ENCODE measurements around the gene CELF1.
"Not testable (repeated sequence)": the region's sequence is repeated elsewhere in the genome, so short reads cannot be mapped to it uniquely, and the experiment has no call there.

CELF1 gene

DNA sequence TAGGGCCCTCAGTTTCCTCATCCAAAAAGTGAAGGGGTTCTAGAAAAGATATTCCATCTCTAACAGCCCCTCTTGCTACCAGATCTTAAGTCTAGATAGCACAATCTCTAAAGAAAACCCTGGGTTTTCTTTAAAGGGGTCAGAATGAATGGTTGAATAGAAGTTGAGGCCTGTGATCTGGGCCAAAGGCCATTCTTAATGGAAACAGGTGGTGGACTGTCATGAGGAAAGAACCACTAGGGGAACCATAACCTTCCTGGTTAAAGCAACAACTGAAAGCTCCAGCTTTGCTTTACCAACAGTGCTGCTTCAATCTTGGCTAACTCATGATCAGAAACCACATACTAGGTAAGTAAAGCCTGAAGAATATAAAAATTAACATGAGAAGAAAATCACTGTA is 1.8 kb downstream of the CELF1 start:
- FAIRE-seq = peak; percentile 56

DNA sequence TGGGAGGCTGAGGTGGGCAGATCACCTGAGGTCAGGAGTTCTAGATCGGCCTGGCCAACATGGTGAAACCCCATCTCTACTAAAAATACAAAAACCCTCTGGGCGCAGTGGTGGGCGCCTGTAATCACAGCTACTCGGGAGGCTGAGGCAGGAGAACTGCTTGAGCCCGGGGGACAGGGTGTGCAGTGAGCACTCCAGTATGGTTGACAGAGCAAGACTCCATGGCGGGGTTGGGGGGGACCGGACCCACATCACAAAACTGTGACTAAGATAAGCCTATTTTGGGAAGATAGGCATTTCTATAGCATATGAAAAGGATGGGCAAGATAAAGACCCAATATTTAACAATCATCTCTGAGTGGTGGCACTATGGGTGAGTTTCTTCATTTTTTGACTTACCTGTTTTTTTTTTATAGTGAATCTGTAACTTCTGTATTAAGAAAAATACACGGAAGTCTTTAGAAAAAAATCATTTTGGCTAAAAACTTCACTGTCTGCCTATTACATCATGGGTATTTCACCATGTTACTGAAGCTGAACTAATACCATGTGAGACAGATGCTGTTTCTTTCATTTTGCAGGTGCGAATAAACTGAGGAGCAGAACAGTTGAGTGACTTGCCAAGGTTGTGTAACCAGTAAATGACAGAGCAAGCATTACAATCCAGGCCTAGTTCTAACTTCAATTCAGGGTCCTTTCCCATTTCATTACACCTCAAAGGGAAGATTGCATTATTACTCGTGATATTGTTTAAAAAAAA is 2.5 kb downstream of the CELF1 start:
- FAIRE-seq = peak; percentile 59
- no peak for TF ChIP-seq SPI1 (IDR thresholded peaks at IDR 0.05; ENCODE audit: low read depth, low read length)
- TF ChIP-seq POU2F2 (IDR thresholded peaks at IDR 0.05; ENCODE audit: low read depth, low read length) = no peak
- no peak for TF ChIP-seq POLR2AphosphoS5 (IDR thresholded peaks at IDR 0.05; ENCODE audit: low read depth, low read length)
- no peak for TF ChIP-seq PAX5 (IDR thresholded peaks at IDR 0.05; ENCODE audit: insufficient read depth, low read length, severe bottlenecking)
- TF ChIP-seq TAF1 (IDR thresholded peaks at IDR 0.05; ENCODE audit: low read depth, low read length) = no peak
- no peak for TF ChIP-seq POLR2A (IDR thresholded peaks at IDR 0.05; ENCODE audit: low read depth, low read length)
- no peak for DNase-seq (ENCODE audit: insufficient read length, low spot score)

More for the DNA sequence above, 1.8 kb downstream of the CELF1 start:
- no peak for DNase-seq (ENCODE audit: insufficient read length, low spot score)
- TF ChIP-seq TAF1 (IDR thresholded peaks at IDR 0.05; ENCODE audit: low read depth, low read length) (no peak), PAX5 (IDR thresholded peaks at IDR 0.05; ENCODE audit: insufficient read depth, low read length, severe bottlenecking) (no peak), SPI1 (IDR thresholded peaks at IDR 0.05; ENCODE audit: low read depth, low read length) (no peak)

DNA sequence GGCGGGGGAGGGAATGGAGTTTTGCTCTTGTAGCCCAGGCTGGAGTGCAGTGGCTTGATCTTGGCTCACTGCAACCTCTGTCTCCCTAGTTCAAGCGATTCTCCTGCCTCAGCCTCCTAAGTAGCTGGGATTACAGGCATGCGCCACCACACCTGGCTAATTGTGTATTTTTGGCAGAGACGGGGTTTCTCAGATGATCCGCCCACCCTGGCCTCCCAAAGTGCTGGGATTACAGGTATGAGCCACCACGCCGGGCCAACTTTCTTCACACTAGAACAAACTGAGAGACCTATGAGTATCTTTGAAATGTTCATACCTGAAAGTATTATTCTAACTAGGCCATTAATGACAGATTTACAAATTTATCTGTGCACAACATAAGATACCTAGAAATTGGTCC is 6.7 kb downstream of the CELF1 start:
- DNase-seq (ENCODE audit: insufficient read length, low spot score); FAIRE-seq: not testable (repeated sequence)

DNA sequence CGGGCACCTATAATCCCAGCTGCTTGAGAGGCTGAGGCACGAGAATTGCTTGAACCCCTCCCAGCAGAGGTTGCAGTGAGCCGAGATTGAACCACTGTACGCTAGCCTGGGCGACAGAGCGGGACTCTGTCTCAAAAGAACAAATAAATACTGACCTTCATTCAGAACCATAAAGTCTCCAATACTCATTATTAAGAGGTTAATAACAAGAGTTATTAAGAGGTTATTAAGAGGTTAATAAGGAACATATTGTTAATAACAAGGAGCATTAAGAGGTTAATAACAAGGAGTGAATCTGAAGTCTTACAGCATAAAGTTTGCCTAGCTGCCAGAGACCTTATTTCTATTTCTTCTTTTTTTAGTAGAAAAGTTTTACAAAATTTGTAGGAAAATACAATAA is 7.6 kb downstream of the CELF1 start:
- TF ChIP-seq SPI1 (IDR thresholded peaks at IDR 0.05; ENCODE audit: low read depth, low read length) (no peak), TAF1 (IDR thresholded peaks at IDR 0.05; ENCODE audit: low read depth, low read length) (no peak), POLR2A (IDR thresholded peaks at IDR 0.05; ENCODE audit: low read depth, low read length) (no peak), POLR2AphosphoS5 (IDR thresholded peaks at IDR 0.05; ENCODE audit: low read depth, low read length) (no peak), PAX5 (IDR thresholded peaks at IDR 0.05; ENCODE audit: insufficient read depth, low read length, severe bottlenecking) (no peak), POU2F2 (IDR thresholded peaks at IDR 0.05; ENCODE audit: low read depth, low read length) (no peak)
- FAIRE-seq (no peak), DNase-seq (ENCODE audit: insufficient read length, low spot score) (no peak)

DNA sequence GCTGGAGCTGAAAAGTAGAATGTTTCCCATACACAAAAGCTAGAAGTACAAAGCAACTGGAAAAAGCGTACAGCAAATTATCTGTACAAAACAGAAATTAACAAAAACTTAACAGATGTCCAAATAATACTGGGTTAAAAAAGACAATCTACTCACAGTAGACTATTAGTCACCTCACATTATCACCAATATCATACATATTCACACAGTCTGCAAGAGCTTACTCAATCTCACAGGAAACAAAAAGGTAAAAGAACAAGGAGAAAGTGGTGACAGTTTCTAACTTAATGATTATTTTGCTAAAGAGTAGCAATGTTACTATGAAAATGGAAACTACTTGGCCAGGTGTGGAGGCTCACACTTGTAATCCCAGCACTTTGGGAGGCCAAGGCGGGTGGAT is 11.9 kb downstream of the CELF1 start:
- FAIRE-seq (no peak), DNase-seq (ENCODE audit: insufficient read length, low spot score) (no peak)
- TF ChIP-seq POLR2A (IDR thresholded peaks at IDR 0.05; ENCODE audit: low read depth, low read length) = no peak
- no peak for TF ChIP-seq TAF1 (IDR thresholded peaks at IDR 0.05; ENCODE audit: low read depth, low read length)
- TF ChIP-seq POLR2AphosphoS5 (IDR thresholded peaks at IDR 0.05; ENCODE audit: low read depth, low read length) = no peak
- no peak for TF ChIP-seq PAX5 (IDR thresholded peaks at IDR 0.05; ENCODE audit: insufficient read depth, low read length, severe bottlenecking)

DNA sequence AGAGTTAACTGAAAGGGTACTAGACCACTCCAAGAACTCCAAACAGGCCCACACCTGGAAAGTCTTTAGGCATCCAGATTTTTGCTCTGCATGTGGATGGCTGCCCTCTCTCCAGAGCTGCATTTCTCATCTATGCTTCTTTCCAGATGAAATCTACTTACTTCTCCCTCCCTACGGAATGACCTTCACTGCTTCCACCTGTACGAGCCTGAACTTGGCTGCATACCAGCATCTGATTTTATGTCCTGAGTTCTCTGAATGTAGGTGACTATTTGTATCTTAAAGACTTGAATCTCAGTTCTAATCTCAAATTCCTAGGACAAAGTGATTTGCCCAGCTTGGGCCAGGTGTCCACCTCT is 13.3 kb downstream of the CELF1 start:
- TF ChIP-seq SPI1 (IDR thresholded peaks at IDR 0.05; ENCODE audit: low read depth, low read length) (no peak), TAF1 (IDR thresholded peaks at IDR 0.05; ENCODE audit: low read depth, low read length) (no peak)
- FAIRE-seq = no peak
- DNase-seq (ENCODE audit: insufficient read length, low spot score) = no peak

DNA sequence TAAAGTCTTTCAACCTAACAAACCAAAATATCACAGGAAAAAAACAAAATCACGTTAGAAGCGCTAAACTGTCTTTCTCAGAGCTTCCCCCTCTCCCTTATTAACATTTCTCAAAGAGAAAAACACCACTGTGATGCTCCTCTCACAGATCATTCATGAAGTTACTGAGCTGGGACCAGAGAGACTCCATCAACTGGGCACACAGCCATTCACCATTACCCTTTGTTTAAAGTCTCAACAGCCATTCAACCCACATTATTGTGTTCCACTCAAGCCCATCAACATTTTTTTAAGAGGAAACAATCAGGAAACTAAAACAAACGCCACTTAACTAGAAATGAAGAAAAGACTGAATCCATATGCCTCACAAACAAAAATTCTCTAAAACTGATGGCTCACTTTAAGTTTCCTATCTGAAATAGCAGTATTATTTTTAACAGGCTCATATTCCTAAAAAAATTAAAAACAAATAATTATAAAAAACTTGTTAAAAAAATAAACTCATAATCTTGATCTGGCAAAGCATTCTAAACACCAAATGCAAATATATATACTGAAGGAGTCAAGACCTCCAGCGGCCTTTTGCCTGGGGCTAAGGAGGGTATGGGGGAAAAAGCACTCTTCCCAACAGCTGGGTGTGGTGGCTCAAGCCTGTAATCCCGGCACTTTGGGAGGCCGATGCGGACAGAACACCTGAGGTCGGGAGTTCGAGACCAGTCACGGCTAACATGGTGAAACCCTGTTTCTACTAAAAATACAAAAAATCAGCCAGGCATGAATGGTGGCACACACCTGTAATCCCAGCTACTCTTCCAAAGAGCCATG is 14.0 kb downstream of the CELF1 start:
- DNase-seq (ENCODE audit: insufficient read length, low spot score) (no peak), FAIRE-seq (no peak)
- TF ChIP-seq TAF1 (IDR thresholded peaks at IDR 0.05; ENCODE audit: low read depth, low read length) (no peak), POU2F2 (IDR thresholded peaks at IDR 0.05; ENCODE audit: low read depth, low read length) (no peak), POLR2AphosphoS5 (IDR thresholded peaks at IDR 0.05; ENCODE audit: low read depth, low read length) (no peak), PAX5 (IDR thresholded peaks at IDR 0.05; ENCODE audit: insufficient read depth, low read length, severe bottlenecking) (no peak), POLR2A (IDR thresholded peaks at IDR 0.05; ENCODE audit: low read depth, low read length) (no peak), SPI1 (IDR thresholded peaks at IDR 0.05; ENCODE audit: low read depth, low read length) (no peak)

GRCh38 chr11:47536915-47537314 is 16.0 kb downstream of the CELF1 start:
- TF ChIP-seq SPI1 (IDR thresholded peaks at IDR 0.05; ENCODE audit: low read depth, low read length) = no peak
- TF ChIP-seq POLR2A (IDR thresholded peaks at IDR 0.05; ENCODE audit: low read depth, low read length) = no peak
- TF ChIP-seq TAF1 (IDR thresholded peaks at IDR 0.05; ENCODE audit: low read depth, low read length) = no peak
- TF ChIP-seq POU2F2 (IDR thresholded peaks at IDR 0.05; ENCODE audit: low read depth, low read length) = no peak
- no peak for TF ChIP-seq POLR2AphosphoS5 (IDR thresholded peaks at IDR 0.05; ENCODE audit: low read depth, low read length)
- no peak for TF ChIP-seq PAX5 (IDR thresholded peaks at IDR 0.05; ENCODE audit: insufficient read depth, low read length, severe bottlenecking)
- DNase-seq (ENCODE audit: insufficient read length, low spot score) = no peak
- FAIRE-seq = no peak

- no peak for DNase-seq (ENCODE audit: insufficient read length, low spot score)
- TF ChIP-seq POU2F2 (IDR thresholded peaks at IDR 0.05; ENCODE audit: low read depth, low read length) = no peak
- no peak for TF ChIP-seq POLR2A (IDR thresholded peaks at IDR 0.05; ENCODE audit: low read depth, low read length)
- no peak for TF ChIP-seq TAF1 (IDR thresholded peaks at IDR 0.05; ENCODE audit: low read depth, low read length)
- TF ChIP-seq PAX5 (IDR thresholded peaks at IDR 0.05; ENCODE audit: insufficient read depth, low read length, severe bottlenecking) = no peak
- no peak for TF ChIP-seq SPI1 (IDR thresholded peaks at IDR 0.05; ENCODE audit: low read depth, low read length)
- no peak for TF ChIP-seq POLR2AphosphoS5 (IDR thresholded peaks at IDR 0.05; ENCODE audit: low read depth, low read length)
- FAIRE-seq = no peak
These were observed 18.2 kb downstream of the CELF1 start for GRCh38 chr11:47534704-47535251.

- no peak for FAIRE-seq
- TF ChIP-seq SPI1 (IDR thresholded peaks at IDR 0.05; ENCODE audit: low read depth, low read length) (no peak), POLR2AphosphoS5 (IDR thresholded peaks at IDR 0.05; ENCODE audit: low read depth, low read length) (no peak)
- no peak for DNase-seq (ENCODE audit: insufficient read length, low spot score)
These were observed 19.2 kb downstream of the CELF1 start for GRCh38 chr11:47533690-47534151.

All from GM12891 (cell line).